Renal cortical epithelial cell (primary cell): Measurements from ENCODE around the gene DIS3L2. TPM values are rescaled to one million over a fixed set of nuclear protein-coding genes. Genes with fewer than 3 reads are reported as not detected.

Experiments
- DNase-seq: peaks from one replicate; pipeline ENCODE4 v3.0.0-alpha.2; 2011; ENCODE audit warnings: low read depth
- total RNA-seq: library from RNA; depleted of rRNA; stranded (reverse); fragments of >200 nt; gene quantifications from 2 replicates; pipeline ENCODE4 v1.2.3, GENCODE V29; 2014

DIS3L2 gene
- total RNA-seq, 1 donor from 2014 or later, result 28.5 TPM

- DNase-seq, result no peak
These were observed 5.6 kb upstream of the DIS3L2 start for GRCh38 chr2:231955758-231956472.

- no peak for DNase-seq
These were observed 3.4 kb upstream of the DIS3L2 start for GRCh38 chr2:231957913-231958763.

- no peak for DNase-seq
These were observed 634 bp upstream of the DIS3L2 start for GRCh38 chr2:231960810-231961348.

- DNase-seq, result no peak
These were observed 3.6 kb downstream of the DIS3L2 start for GRCh38 chr2:231965102-231965501.

- no peak for DNase-seq
These were observed 5.4 kb downstream of the DIS3L2 start for GRCh38 chr2:231966886-231967285.

- no peak for DNase-seq
These were observed 7.3 kb downstream of the DIS3L2 start for GRCh38 chr2:231968820-231969219.

- no peak for DNase-seq
These were observed 8.9 kb downstream of the DIS3L2 start for GRCh38 chr2:231970461-231970860.

- DNase-seq, result no peak
These were observed 13.5 kb downstream of the DIS3L2 start for GRCh38 chr2:231975001-231975400.

- no peak for DNase-seq
These were observed 15.9 kb downstream of the DIS3L2 start for GRCh38 chr2:231977430-231977829.

- DNase-seq, result no peak
These were observed 23.5 kb downstream of the DIS3L2 start for GRCh38 chr2:231984992-231985391.

- no peak for DNase-seq
These were observed 24.3 kb downstream of the DIS3L2 start for GRCh38 chr2:231985823-231986261.

GRCh38 chr2:231987124-231987727, 25.7 kb downstream of the DIS3L2 start:
- DNase-seq, result peak; percentile 33

- DNase-seq, result no peak
These were observed 26.8 kb downstream of the DIS3L2 start for GRCh38 chr2:231988179-231988866.

GRCh38 chr2:231991664-231992063, 30.2 kb downstream of the DIS3L2 start:
- DNase-seq, result no peak

- DNase-seq, result no peak
These were observed 31.4 kb downstream of the DIS3L2 start for GRCh38 chr2:231992888-231993287.

- no peak for DNase-seq
These were observed 35.5 kb downstream of the DIS3L2 start for GRCh38 chr2:231996797-231997540.

- DNase-seq, result no peak
These were observed 36.5 kb downstream of the DIS3L2 start for GRCh38 chr2:231998046-231998445.

- DNase-seq, result no peak
These were observed 38.9 kb downstream of the DIS3L2 start for GRCh38 chr2:232000439-232000838.

GRCh38 chr2:232001073-232001472, 39.6 kb downstream of the DIS3L2 start:
- no peak for DNase-seq

- no peak for DNase-seq
These were observed 44.7 kb downstream of the DIS3L2 start for GRCh38 chr2:232006253-232006652.
